HG02970 (cell line): ENCODE data around the gene RNLS.
"Not testable (repeated sequence)": the region's sequence is repeated elsewhere in the genome, so short reads cannot be mapped to it uniquely, and the experiment has no call there.

Experiments
- ATAC-seq: cut with Tn5 transposase; IDR thresholded peaks from one replicate; pipeline ENCODE4 v1.9.1; 2021; ENCODE audit warnings: mild to moderate bottlenecking, moderate library complexity, moderate number of reproducible peaks; ENCODE audit not compliant: unreplicated experiment, low FRiP score

Gene RNLS

DNA sequence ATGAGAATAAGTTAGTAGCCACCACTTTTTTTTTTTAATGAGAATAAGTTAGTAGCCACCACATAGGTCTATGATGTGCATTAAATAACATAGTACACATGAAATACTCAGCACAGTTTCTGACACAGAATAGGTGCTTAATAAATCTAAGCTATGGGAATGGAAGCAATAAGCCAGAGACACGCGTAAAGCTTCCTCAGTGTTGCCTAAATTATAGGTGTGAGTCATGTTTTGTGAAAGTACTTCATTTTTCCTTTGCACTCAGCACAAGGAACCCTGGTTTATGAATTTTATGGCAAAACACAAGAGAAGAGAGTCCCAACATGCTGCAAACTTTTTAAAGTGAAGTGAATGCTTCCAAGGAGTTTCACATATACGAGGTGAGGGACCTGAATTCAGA, 267.4 kb downstream of the RNLS start:
- no peak for ATAC-seq

DNA sequence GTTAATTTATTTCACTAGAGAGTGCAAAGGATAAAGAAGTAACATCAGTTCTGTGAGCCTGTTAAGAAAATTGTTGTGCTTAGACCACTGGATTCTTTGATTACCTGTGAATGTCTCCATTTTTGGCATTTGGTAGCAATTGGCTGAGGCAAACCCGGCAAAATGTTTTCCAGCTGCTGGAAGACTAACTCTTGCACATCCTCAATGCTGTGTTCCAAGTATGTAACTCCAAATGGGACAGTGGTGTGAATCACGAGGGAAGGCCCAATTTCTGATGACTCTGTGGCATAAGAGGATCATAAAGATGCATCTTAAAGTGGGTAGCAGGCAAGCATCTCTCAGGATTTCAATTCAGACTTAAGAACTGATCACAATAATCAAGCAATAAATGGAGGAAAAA, 268.8 kb downstream of the RNLS start:
- no peak for ATAC-seq

DNA sequence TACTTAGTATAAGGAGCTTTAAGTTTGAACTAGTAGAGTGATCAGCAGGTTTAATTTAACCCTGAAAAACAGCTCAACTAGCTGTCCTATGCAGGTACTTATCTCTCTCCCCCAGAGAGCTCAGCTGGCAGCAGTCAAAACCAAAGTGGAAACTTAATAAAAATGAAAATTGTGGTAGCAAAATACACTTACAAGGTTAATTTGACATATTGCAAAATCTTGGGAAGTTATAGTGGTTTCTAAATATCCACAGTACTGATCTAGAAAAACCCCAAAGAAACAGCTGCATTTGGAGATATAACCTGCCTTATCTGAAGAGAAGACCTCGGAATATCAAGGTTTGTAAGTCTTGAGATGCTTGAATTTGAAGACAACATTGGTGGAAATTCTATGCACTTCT, 269.2 kb downstream of the RNLS start:
- ATAC-seq: no peak

DNA sequence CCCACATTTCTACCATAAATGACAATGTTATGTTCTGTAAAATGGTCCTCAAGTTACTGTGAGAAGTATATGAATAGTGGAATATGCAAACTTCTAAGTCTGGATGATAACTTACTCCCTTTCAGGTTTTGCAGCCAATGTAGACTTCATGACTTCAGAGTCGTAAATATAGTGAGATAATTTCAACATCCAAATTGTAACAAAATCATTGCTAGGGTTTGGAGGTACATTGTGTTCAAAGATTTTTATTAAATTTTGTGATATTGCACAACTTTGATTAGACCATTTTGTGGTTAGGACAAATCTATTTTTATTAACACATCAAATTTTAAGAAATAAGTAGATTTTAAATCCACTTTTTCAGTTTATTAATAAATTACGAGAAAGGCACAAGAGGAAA, 270.3 kb downstream of the RNLS start:
- ATAC-seq: no peak

DNA sequence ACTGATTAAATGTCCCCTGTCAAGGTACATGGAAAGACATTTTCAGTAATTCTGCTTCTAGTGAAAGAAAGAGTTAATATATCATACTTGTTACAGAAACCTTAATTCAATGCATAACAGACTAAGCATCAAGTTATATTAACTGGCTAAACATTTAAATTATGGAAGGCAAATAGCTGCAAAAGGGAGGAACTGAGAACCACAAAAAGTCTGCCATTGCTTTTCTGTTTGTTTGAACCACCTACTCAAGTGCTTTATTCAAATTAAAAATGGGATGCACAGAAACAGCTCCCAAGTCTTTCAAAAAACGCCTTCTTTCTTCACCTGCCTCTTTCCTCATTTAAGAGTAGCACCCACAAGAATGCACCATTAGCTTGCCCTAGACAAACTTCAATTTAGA, 271.9 kb downstream of the RNLS start:
- ATAC-seq: no peak

DNA sequence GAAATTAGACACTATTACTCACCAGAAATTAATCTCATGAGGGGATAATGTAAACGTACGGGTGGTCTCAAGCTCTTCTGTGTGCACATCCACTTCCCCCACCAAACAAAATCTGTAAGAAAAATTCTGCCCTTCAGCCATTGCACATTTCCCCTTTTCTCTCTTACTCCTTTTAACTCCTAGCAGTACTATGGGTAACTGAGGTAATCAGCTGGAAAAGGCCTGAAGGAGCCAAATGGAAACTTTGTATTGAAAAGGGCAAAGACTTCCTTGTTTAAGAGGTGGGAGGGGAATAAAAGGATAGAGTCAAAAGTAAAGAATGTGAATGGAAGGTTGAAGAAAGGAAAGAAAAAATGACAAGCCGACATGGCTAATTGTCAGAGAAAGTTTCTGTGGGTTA, 273.8 kb downstream of the RNLS start:
- ATAC-seq: no peak

DNA sequence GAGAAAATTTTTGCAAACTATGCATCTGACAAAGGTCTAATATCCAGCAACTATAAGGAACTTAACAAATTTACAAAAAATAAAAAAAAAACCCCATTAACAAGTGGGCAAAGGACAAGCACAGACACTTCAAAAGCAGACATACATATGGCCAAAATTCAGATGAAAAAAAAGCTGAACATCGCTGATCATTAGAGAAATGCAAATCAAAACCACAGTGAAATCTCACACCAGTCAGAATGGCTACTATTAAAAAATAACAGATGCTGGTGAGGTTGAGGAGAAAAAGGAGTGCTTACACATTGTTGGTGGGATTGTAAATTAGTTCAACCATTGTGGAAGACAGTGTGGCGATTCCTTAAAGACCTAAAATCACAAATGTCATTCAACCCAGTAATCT, 274.8 kb downstream of the RNLS start:
- ATAC-seq: not testable (repeated sequence)

DNA sequence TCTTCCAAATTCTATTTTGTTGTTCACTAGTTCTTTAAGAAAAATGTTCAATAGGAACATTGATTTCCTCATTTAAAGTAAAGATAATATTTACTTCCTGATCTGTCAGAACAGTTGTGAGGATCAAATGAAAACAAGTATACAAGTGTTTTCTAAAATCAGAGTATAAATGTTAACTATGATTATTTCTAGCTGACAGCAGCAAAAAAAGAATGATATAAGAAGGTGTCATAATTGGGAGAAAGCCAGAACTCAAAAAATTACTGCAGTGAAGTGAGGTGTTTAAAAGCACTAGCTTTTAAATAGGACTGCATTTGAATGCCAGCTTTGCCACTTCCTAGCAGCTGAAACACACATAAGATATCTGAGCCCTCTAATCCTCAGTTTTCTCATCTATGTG, 283.3 kb downstream of the RNLS start:
- ATAC-seq: no peak

DNA sequence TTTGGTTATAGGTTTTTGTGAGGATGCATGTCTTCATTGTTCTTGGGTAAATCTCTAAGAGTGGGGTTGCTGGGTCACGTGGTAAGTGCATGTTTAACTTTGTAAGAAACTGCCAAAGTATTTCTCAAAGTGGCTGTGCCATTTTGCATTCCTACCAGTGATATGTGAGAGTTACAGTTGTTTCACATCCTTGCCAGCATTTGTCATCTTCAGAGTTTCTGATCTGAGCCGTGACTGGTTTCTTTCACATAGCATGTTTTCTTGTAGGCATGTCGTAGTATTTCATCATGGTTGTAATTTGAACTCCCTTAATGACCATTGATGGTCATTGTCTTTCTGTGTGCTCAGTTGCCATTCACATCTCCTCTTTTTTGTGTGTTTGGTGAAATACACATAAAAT, 286.0 kb downstream of the RNLS start:
- ATAC-seq: no peak

DNA sequence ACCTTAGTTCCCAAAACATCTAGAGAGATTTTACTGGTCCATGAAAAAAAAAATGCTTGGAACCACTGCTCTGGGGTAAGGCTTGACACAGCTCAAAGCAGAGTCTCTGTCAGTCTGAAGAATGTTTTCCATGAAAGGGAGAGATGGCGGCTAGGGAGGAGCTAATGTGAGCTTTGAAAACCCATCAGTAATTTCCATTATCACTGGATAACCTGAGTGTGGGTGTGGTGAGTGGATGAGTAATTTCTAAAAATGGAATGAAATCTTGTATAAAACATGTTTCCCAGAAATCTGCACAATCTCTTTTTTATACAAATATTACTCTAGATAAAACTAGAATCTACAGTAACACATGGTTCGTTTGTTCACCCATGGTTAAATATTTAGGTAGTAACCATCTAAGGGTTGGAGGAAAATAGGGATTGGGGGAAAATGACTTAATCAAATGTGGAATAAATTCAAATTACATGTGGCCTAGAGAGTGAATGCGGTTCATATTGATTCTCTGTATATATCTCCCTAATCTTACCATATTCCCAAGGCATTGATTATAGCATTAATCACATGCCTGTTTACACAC, 289.4 kb downstream of the RNLS start:
- ATAC-seq: no peak

DNA sequence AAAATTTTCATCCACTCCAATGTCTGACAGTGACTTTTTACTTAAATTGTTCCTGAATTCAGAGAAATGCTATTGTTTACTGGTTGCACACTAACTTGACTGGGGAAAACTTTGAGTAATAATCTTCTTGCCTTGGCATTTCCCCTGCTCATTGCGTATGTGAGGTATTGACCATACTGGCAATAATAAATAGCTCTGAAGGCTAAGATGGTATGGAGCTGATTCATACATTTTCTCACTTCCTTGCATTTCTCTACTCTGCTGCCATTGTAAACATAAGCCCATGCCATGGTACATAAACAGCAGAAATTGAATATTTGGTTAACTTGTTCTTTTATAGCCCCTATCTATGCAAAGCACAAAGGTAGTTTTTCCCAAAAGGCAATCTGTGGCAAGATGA, 290.0 kb downstream of the RNLS start:
- no peak for ATAC-seq

DNA sequence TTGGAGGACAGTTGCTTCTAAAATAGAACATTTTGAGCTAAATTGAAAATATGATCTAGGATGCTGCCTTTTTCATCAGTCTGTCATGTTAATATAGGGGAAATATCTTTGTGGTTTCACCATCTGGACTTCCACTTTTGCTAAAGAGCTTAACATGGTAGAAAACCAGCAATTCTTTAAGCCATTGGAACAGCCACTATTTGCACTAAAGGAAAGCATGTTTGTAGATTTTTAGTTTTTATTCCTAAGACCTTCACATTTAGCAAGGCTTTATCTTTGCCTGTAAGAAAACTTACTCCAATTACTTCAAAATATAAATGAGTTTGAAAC, 291.0 kb downstream of the RNLS start:
- no peak for ATAC-seq

DNA sequence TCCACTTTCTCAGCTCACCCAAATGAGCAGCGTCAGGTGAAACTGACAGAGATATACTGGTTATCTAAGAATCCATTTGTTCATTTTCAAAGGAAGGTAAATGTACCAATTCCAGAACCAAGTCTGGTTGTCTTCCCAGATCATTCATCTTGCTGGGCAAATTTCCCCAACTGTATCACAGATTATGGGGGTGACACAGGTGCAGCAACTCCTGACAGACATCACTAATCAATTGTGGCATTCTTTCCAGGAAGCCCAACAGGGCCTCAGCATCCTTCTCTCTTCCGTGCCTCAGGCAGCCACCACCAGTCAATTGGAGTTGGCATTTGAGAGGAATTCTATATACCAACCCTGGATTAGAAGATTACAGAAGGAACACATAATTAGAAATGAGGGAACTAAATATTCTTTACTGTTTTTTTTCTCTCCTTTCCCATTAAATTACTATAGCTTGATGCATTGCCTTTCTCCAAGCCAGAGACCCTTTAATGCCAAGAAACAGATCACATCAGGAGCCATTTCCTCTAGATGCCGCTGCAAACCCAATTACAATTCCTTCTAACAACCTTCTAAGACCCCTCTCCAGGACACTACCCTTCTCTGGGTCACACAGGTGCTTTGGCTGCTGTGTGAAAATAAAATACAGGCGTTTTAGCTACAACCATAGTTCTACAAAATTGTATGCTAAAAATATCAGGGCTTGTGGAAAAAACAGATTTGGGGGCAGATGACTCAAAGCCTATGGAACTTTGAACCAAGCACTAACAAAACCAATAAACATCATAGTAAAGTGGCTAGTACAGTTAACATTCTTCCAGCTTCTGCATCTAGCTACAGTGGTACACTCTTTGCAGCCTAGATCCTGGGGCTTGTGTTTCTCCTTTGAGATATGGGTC, 291.6 kb downstream of the RNLS start:
- no peak for ATAC-seq

DNA sequence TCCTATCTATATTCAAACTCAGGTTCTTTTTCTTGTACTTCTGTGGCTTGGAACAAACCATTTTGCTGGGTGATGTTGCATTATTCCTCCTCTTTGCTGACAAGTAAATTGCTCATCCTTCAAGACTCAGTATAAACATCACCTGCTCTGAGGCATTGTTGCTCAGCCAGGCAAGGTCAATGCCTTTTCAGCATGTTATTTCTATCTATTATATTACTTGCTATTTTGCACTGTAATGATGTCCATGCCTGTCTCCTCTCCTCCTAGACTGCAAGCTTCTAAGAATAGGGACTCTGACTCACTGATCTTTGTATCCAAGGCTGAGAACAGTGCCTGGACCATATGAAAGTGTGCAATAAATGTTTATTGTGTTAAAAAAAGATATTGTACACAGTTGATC, 293.8 kb downstream of the RNLS start:
- no peak for ATAC-seq

DNA sequence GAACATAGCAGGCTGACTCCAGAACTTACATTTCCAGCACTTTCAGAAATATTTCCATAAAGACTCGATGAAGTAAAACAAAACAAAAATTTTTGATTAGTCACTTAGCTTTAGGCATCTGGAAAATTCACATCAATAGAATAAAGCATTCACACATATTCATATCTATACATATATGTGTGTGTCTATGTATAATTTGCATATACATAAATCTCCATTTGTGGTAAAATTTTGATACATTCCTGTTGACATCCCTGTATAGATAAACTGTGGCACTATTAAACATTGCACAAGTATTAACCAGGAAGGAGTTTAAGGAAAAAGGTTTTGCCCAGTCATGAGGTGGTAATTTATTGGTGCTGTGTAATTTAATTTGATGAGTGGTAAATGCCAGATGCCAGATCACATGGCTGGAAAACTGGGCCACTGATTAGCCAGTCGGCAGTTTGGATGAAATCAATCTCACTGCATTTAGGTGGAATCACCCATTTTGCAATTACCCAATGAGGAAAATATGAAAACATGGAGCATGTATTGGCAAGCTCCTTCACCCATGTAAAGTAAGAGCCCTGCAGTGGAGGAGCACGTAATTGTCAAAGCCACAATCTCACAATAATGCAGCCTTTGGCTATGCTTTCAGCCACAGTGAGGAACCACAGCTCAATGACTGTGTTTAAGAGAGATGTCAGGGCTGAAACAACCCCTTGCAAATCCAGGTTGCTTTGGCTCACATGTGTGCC, 294.6 kb downstream of the RNLS start:
- no peak for ATAC-seq

DNA sequence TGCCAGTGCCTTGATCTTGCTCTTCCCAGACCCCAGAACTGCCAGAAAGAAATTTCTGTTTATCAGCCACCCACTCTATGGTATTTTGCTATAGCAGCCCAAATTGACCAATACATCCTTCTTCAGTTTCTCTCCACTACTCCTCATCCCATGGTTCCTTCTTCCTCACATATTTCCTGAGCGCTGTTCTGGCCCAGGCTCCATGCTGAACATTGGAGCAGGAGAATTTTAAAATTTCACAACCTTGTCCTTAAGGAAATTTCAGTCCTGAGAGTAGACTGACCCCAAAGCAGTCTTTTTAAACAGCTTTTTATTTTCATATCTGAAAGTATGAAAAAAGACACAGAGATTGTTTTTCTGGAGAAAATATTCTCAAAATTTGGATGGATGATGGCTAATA, 297.1 kb downstream of the RNLS start:
- ATAC-seq: no peak

DNA sequence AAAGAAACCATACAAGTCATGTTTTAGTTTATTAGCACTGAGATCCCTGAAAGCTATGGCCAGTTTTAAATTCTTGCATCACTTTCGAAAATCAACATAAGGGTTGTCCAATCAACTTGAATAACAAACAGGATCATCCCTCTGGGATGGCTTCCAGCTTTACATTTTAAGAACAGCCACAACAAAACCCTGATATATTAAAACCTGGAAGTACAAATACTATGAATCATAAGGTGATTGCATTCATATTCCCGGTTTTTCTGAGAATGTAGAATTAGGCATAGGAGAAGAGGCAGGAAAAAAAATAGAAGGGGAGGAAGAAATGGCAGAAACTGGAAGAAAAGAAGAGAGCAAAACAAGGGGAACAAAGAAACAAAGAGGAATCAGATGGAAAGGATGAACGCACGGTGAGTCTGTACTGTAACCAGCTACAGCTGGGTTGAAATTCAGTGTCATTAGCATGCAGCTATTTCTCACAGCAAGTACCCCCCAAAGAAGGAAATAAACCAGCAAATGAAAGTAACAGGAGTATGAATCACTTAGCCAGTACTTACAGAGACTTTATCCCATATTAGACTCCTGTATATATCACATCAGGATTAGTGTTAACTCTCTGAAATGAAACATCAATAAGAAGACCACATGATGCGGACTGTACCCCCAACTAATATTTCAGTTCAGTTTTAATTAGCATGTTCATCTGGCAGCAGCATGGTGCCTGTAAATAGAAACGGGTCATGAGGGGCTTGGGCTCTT, 301.3 kb downstream of the RNLS start:
- ATAC-seq: no peak

DNA sequence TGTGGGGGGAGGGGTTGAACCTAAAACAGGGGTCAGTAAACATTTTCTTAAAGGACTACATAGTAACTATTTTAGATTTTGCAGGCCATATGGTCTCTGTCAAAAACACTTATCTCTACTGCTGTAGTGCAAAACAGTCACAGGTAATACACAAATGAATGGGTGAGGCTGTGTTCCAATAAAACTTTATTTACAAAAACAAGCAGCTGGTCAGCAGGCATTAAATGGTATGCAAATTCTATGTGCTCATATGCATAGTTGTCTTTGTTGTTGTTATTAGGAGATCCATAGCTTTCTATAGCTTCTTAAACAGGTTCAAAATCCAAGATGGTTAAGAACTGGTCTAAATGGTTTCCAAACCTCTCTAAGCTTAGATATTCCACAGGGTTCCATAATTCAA, 302.6 kb downstream of the RNLS start:
- no peak for ATAC-seq

DNA sequence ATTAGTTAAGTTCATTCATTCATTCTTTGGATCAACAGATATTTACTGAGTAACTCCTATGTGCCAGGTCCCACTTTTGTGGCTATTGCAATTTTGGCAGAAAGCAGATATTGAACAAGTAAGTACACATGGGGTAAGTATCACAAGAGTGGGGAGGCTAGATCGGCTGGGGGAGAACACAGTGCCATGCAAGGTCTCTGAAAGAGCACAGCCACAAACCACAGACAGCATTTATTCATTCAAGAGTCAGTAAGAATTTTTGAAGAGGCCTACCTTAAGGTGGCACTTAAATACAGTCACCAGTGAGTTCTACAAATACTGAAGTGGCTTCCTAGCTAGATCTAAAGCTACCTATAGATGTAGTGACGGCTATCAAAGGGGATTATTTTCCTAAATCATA, 304.2 kb downstream of the RNLS start:
- ATAC-seq: no peak

DNA sequence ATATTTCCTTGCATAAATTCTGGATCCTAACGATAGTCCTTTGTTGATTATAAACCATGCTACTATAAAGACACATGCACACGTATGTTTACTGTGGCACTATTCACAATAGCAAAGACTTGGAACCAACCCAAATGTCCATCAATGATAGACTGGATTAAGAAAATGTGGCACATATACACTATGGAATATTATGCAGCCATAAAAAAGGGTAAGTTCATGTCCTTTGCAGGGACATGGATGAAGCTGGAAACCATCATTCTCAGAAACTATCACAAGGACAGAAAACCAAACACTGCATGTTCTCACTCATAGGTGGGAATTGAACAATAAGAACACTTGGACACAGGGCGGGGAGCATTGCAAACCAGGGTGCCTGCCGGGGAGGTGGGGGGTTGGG, 306.2 kb downstream of the RNLS start:
- ATAC-seq: not testable (repeated sequence)

DNA sequence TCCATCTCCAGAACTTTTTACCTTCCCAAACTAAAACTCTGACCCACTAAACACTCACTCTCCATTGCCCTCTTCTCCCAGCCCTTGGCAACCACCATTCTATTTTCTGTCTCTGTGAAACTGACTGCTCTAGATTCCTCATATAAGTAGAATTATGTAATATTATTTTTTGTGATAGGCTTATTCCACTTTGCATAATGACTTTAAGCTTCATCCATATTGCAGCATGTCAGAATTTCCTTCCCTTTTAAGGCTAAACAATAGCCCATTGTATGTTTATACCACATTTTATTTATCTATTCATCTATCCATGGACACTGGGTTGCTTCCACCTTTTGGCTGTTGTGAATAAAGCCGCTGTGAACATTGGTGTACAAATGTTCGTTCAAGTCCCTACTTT, 308.8 kb downstream of the RNLS start:
- ATAC-seq: no peak
